GM10248 (cell line): ENCODE data around the gene TRIP10.

ENCODE experiments used
- CTCF ChIA-PET: fragments of 300-600 bp; sonication (Branson Sonifier 250); formaldehyde crosslinking; extraction: SDS; loops from one replicate; lab custom pipeline; 2021; ENCODE audit warnings: antibody characterized with exemption; lab: Yijun Ruan, JAX
- POLR2A ChIA-PET: fragments of 350-650 bp; sonication (Branson Sonifier 250); formaldehyde crosslinking; extraction: SDS; loops from one replicate; lab custom pipeline; 2020; ENCODE audit warnings: antibody characterized with exemption; lab: Yijun Ruan, JAX
- DNase-seq: peaks from one replicate; pipeline ENCODE4 v3.0.0; 2012; ENCODE audit errors: extremely low spot score
- TF ChIP-seq, protein P1 (sequence below): IDR thresholded peaks from 2 replicates; pipeline ENCODE4 v1.5.1; 2012; ENCODE audit warnings: mild to moderate bottlenecking, low read depth; ENCODE audit errors: extremely low read depth, missing control alignments, control extremely low read depth

The TRIP10 gene

DNA sequence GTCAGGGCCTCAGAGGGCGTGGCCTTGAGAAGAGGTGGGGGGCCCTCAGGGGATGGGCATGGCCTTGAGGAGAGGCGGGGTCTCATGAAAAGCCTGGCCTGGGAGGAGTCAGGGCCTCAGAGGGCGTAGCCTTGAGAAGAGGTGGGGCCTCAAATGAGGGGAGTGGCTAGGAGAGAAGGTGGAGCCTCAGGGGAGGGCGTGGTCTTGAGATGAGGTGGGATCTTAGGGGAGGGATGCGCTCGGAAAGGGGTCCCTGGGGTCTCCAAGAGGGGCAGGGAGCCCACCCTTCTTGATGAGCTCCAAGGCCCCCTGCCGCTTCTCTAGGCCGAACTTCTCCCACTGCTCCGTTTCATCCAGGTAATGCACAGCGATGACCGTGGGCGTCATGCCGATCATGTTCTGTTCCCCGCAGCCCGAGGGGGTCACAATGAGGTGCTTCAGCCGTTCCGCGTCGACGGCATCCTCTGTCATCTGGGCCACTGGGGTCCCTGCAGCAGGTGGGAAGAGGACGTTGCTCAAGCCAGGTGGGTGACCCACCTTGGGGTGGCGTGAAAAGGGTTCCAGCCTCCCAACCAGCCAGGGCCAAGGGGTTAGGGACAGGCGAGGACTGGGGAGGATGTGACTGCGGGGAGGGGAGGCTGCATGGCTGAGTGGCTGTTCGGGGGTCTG, 45.2 kb upstream of the TRIP10 start:
- DNase-seq: no peak
- ChIA-PET POLR2A (no interaction called here), CTCF (no interaction called here)
- TF ChIP-seq, protein P1, sequence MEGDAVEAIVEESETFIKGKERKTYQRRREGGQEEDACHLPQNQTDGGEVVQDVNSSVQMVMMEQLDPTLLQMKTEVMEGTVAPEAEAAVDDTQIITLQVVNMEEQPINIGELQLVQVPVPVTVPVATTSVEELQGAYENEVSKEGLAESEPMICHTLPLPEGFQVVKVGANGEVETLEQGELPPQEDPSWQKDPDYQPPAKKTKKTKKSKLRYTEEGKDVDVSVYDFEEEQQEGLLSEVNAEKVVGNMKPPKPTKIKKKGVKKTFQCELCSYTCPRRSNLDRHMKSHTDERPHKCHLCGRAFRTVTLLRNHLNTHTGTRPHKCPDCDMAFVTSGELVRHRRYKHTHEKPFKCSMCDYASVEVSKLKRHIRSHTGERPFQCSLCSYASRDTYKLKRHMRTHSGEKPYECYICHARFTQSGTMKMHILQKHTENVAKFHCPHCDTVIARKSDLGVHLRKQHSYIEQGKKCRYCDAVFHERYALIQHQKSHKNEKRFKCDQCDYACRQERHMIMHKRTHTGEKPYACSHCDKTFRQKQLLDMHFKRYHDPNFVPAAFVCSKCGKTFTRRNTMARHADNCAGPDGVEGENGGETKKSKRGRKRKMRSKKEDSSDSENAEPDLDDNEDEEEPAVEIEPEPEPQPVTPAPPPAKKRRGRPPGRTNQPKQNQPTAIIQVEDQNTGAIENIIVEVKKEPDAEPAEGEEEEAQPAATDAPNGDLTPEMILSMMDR: no peak

DNA sequence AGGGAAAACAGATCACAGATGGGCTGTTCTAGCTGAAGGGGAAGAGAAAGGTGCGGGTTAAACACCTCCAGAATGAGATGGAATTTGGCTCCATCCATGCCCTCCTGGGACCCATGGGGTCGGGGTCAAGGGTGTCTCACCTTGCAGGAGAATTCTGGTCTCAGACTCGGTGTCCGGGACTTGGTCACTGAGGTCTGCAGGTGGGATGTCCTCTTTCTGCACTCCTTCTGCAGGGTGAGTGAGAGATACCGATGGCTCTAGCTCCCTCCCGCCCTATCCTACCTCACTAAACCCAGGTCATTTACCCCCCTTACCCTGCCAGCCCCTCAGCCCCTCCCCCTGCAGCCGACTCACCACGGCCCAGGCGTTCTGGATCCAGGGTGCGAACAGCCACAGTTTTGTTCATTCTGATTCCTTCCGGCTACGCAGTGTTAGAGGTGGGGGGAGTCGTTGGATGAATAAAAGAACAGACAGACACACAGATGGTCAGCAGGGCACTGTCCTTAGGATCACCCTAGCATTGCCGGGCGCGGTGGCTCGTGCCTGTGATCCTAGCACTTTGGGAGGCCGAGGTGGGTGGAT, 43.1 kb upstream of the TRIP10 start:
- TF ChIP-seq, protein P1: no peak
- ChIA-PET CTCF (interaction anchor here (1.5 kb wide), 1 partner anchor 10 kb away, joined by 3 read pairs; no protein-coding TSS in a partner anchor), POLR2A (no interaction called here)
- DNase-seq: no peak

- POLR2A ChIA-PET: no interaction called here
- CTCF ChIA-PET: no interaction called here
- TF ChIP-seq, protein P1: no peak
These were observed 42.2 kb upstream of the TRIP10 start for GRCh38 chr19:6697291-6697690.

DNA sequence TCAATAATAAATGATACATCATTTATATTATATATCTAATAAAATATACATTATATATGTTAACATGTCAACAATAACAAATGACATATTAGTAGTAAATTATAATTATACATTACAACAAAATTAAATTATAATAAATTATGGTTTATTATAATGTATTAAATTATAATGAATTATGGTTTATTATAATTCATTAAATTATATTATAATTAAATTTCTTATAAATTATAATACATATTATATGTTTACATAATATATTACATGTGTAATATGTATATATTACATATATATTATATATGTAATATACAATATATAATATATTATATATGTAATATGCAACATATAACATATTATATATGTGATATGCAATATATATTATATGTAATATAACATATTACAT, 39.5 kb upstream of the TRIP10 start:
- CTCF ChIA-PET: no interaction called here

More at GRCh38 chr19:6697291-6697690, 42.2 kb upstream of the TRIP10 start:
- DNase-seq: no peak

DNA sequence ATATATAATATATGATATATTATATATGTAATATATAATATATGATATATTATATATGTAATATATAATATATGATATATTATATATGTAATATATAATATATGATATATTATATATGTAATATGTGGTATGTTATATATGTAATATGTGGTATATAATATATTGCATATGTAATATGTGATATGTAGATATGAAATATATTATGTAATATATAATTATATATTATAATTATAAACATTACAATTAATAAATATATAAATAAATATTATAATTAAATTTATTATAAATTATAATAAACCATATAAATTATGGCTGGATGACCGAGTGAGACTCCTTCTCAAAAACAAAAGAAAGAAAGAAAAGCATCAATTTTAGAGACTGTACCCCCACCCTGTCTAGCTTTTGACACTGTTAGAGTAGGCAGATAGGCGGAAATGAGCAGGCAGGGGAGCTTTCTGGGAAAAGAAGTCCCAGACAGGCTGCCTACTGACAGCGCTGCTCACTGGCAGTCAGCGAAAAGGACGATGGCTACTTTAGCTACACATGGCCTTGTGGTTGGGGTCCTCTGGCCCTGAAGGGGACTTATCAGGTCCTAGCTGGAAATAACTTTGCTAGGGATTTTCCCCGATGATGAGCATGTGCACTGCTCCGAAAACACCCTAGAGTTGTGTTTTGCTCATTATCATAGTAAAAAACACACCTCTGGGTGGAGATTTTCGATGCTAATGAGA, 38.7 kb upstream of the TRIP10 start:
- TF ChIP-seq, protein P1: no peak
- POLR2A ChIA-PET: no interaction called here
- no peak for DNase-seq
- CTCF ChIA-PET: interaction anchor here (1.1 kb wide), 1 partner anchor 10 kb away, joined by 3 read pairs; no protein-coding TSS in a partner anchor

More for the DNA sequence above, 39.5 kb upstream of the TRIP10 start:
- TF ChIP-seq, protein P1: no peak
- POLR2A ChIA-PET: no interaction called here
- DNase-seq: no peak

- ChIA-PET POLR2A (no interaction called here), CTCF (interaction anchor here (2.2 kb wide), 1 partner anchor 10 kb away, joined by 5 read pairs; no protein-coding TSS in a partner anchor)
- no peak for DNase-seq
- TF ChIP-seq, protein P1: no peak
These were observed 33.4 kb upstream of the TRIP10 start for GRCh38 chr19:6705931-6706632.
